Right atrium auricular region (tissue), 2 donors: Measurements from ENCODE around the gene PYGB. TPM values are rescaled to one million over a fixed set of nuclear protein-coding genes. Genes with fewer than 3 reads are reported as not detected.

ENCODE experiments used
- DNase-seq: peaks from one replicate; pipeline ENCODE4 v3.0.0-alpha.2; 2019; ENCODE audit warnings: low spot score
- H3K27ac ChIP-seq, 2 donors: fragments of 200-600 bp; sonication (generic); 1 replicate in 1 of 2; 2 replicates in 1 of 2; pipeline ENCODE4 v1.5.1; 2016 to 2019
- H3K27me3 ChIP-seq, 2 donors: fragments of 200-600 bp; sonication (generic); one replicate each; pipeline versions ENCODE4 v1.5.1 to v1.6.0; 2017 to 2019
- H3K36me3 ChIP-seq: fragments of 200-600 bp; sonication (generic); one replicate; pipeline ENCODE4 v1.5.1; 2016
- H3K4me1 ChIP-seq, 2 donors: fragments of 200-600 bp; sonication (generic); one replicate each; pipeline versions ENCODE4 v1.5.1 to v1.6.0; 2017 to 2019
- H3K4me3 ChIP-seq, 2 donors: fragments of 200-600 bp; sonication (generic); 1 replicate in 1 of 2; 2 replicates in 1 of 2; pipeline ENCODE4 v1.5.1; 2017 to 2019; ENCODE audit warnings: mild to moderate bottlenecking in 1 of 2, moderate library complexity in 1 of 2
- H3K9me3 ChIP-seq, 2 donors: fragments of 200-600 bp; sonication (generic); one replicate each; pipeline ENCODE4 v1.5.1; 2019
- CTCF ChIP-seq, 2 donors: fragments of 200-600 bp; sonication (generic); IDR thresholded peaks; one replicate each; pipeline ENCODE4 v1.5.1; 2019; ENCODE audit warnings: antibody characterized with exemption in 2 of 2
- total RNA-seq, 2 donors: library from RNA; depleted of rRNA; stranded (reverse); fragments of >200 nt; gene quantifications; one replicate each; pipeline ENCODE4 v1.1.0, GENCODE V29; 2016

Gene PYGB
- total RNA-seq, 2 donors from 2014 or later: 145 to 174 TPM

GRCh38 chr20:25207960-25208534 lies 39.8 kb upstream of the PYGB start:
- no peak for TF ChIP-seq CTCF (IDR thresholded peaks at IDR 0.05)
- peaks cover 0 to 37% of the 10 kb centered on the region in 2 donors for H3K4me1 ChIP-seq
- DNase-seq: peak; percentile 56
- peaks cover 42% of the 10 kb centered on the region for H3K36me3 ChIP-seq
- H3K9me3 ChIP-seq: no peaks in the 10 kb centered on the region
- no peaks in the 10 kb centered on the region for H3K27me3 ChIP-seq
- no peak overlapping the region for H3K4me3 ChIP-seq
- H3K27ac ChIP-seq: peak overlapping the region; percentile 77 to 98

GRCh38 chr20:25209400-25209799 lies 38.5 kb upstream of the PYGB start:
- Histone ChIP-seq H3K4me3 (no peak overlapping the region), H3K36me3 (peaks cover 55% of the 10 kb centered on the region), H3K27me3 (no peaks in the 10 kb centered on the region), H3K27ac (no peak overlapping the region), H3K9me3 (no peaks in the 10 kb centered on the region), H3K4me1 (peaks cover 0 to 37% of the 10 kb centered on the region in 2 donors)
- peak; percentile 43 for DNase-seq
- no peak for TF ChIP-seq CTCF (IDR thresholded peaks at IDR 0.05)

- H3K4me3 ChIP-seq: no peak overlapping the region
- no peaks in the 10 kb centered on the region for H3K27me3 ChIP-seq
- peaks cover 0 to 34% of the 10 kb centered on the region in 2 donors for H3K4me1 ChIP-seq
- peaks cover 60% of the 10 kb centered on the region for H3K36me3 ChIP-seq
- no peak for TF ChIP-seq CTCF (IDR thresholded peaks at IDR 0.05)
- no peaks in the 10 kb centered on the region for H3K9me3 ChIP-seq
- DNase-seq: no peak
- no peak overlapping the region for H3K27ac ChIP-seq
These were observed 38.0 kb upstream of the PYGB start for GRCh38 chr20:25209911-25210310.

- Histone ChIP-seq H3K27ac (no peak overlapping the region), H3K9me3 (no peaks in the 10 kb centered on the region), H3K36me3 (peaks cover 73% of the 10 kb centered on the region), H3K4me1 (peaks cover 0 to 28% of the 10 kb centered on the region in 2 donors), H3K4me3 (no peak overlapping the region), H3K27me3 (no peaks in the 10 kb centered on the region)
- TF ChIP-seq CTCF (IDR thresholded peaks at IDR 0.05): no peak
- no peak for DNase-seq
These were observed 36.6 kb upstream of the PYGB start for GRCh38 chr20:25211273-25211672.

- H3K4me3 ChIP-seq: no peak overlapping the region
- peaks cover 75% of the 10 kb centered on the region for H3K36me3 ChIP-seq
- H3K4me1 ChIP-seq: peaks cover 0 to 30% of the 10 kb centered on the region in 2 donors
- H3K27me3 ChIP-seq: no peaks in the 10 kb centered on the region
- no peaks in the 10 kb centered on the region for H3K9me3 ChIP-seq
- no peak for DNase-seq
- no peak overlapping the region for H3K27ac ChIP-seq
- no peak for TF ChIP-seq CTCF (IDR thresholded peaks at IDR 0.05)
These were observed 35.6 kb upstream of the PYGB start for GRCh38 chr20:25212242-25212641.
